Keratinocyte (primary cell): ENCODE measurements around the gene REG1B. TPM values are rescaled to one million over a fixed set of nuclear protein-coding genes. Genes with fewer than 3 reads are reported as not detected.
A peak's percentile ranks its signal among the peaks of the same experiment; 100 is the strongest.

Experiments
- DNase-seq: peaks from one replicate; pipeline ENCODE4 v3.0.0-alpha.2; 2011; ENCODE audit warnings: low read depth, missing footprints, low spot score
- FAIRE-seq: peaks from 2 replicates; lab custom pipeline; 2011; peaks lifted over from hg19 to GRCh38; lab: Jason Lieb, UNC
- H2AFZ ChIP-seq: 2 replicates; pipeline ENCODE4 v1.6.0; 2012; ENCODE audit warnings: low read length, control low read depth, inconsistent platforms; ENCODE audit not compliant: control insufficient read depth
- H3K27ac ChIP-seq: 2 replicates; pipeline ENCODE4 v1.5.1; 2011; ENCODE audit warnings: low read length; ENCODE audit not compliant: control insufficient read depth, insufficient read depth
- H3K27me3 ChIP-seq: 3 replicates; pipeline ENCODE4 v1.6.0; 2011; ENCODE audit warnings: low read length; ENCODE audit not compliant: control insufficient read depth, insufficient read depth; ENCODE audit errors: extremely low read depth
- H3K36me3 ChIP-seq, 2 experiments: 2 replicates in 1 of 2; 3 replicates in 1 of 2; pipeline ENCODE4 v1.5.1; 2011; ENCODE audit warnings: low read length in 2 of 2, mild to moderate bottlenecking in 1 of 2; ENCODE audit not compliant: control insufficient read depth in 2 of 2, insufficient read depth in 2 of 2; ENCODE audit errors: extremely low read depth in 1 of 2
- H3K4me1 ChIP-seq: 3 replicates; pipeline ENCODE4 v1.5.1; 2011; ENCODE audit warnings: low read length; ENCODE audit not compliant: control insufficient read depth, insufficient read depth; ENCODE audit errors: extremely low read depth
- H3K4me2 ChIP-seq: 3 replicates; pipeline ENCODE4 v1.6.0; 2011; ENCODE audit warnings: low read depth, low read length; ENCODE audit not compliant: control insufficient read depth, insufficient read depth; ENCODE audit errors: extremely low read depth
- H3K4me3 ChIP-seq, 3 experiments: fragments of 200-600 bp in 1 of 3; sonication (generic) in 1 of 3; 2 replicates in 2 of 3; 3 replicates in 1 of 3; pipeline ENCODE4 v1.5.1; 2011 to 2016; ENCODE audit warnings: low read length in 3 of 3, mild to moderate bottlenecking in 3 of 3, control low read depth in 2 of 3, inconsistent platforms in 1 of 3, low read depth in 1 of 3, mixed read lengths in 1 of 3, mixed run types in 1 of 3, moderate library complexity in 1 of 3; ENCODE audit not compliant: control insufficient read depth in 2 of 3, insufficient read depth in 2 of 3; ENCODE audit errors: extremely low read depth in 1 of 3
- H3K79me2 ChIP-seq: 2 replicates; pipeline ENCODE4 v1.6.0; 2012; ENCODE audit warnings: low read length; ENCODE audit not compliant: control insufficient read depth, insufficient read depth
- H3K9ac ChIP-seq: 3 replicates; pipeline ENCODE4 v1.6.0; 2011; ENCODE audit warnings: low read length; ENCODE audit not compliant: control insufficient read depth, insufficient read depth; ENCODE audit errors: extremely low read depth
- H3K9me1 ChIP-seq: 3 replicates; pipeline ENCODE4 v1.6.0; 2011; ENCODE audit warnings: low read length; ENCODE audit not compliant: control insufficient read depth, insufficient read depth; ENCODE audit errors: extremely low read depth
- H3K9me3 ChIP-seq: 2 replicates; pipeline ENCODE4 v1.5.1; 2012; ENCODE audit warnings: low read depth, low read length; ENCODE audit not compliant: control insufficient read depth
- H4K20me1 ChIP-seq: 3 replicates; pipeline ENCODE4 v1.6.0; 2011; ENCODE audit warnings: low read length; ENCODE audit not compliant: control insufficient read depth, insufficient read depth; ENCODE audit errors: extremely low read depth
- EZH2 ChIP-seq: IDR thresholded peaks from one replicate; pipeline ENCODE4 v1.6.1; 2012; ENCODE audit warnings: inconsistent platforms, mild to moderate bottlenecking, low read length, moderate library complexity
- dilution Hi-C: fragments of 300-500 bp; cut with MboI; formaldehyde crosslinking; loops from one replicate; pipeline ENCODE4 v1.7.0; 2020; ENCODE audit warnings: low sequenced_read_pairs; ENCODE audit not compliant: extremely low pct_ligation_motif_present
- polyA plus RNA-seq, 5 experiments: library from polyadenylated mRNA; depleted of rRNA in 3 of 5; stranded (reverse) in 3 of 5; stranded (forward) in 1 of 5; unstranded in 1 of 5; fragments of >200 nt; gene quantifications; 1 replicate in 1 of 5; 2 replicates in 3 of 5; 3 replicates in 1 of 5; pipeline versions ENCODE4 v1.2.1 to v1.2.3, GENCODE V29; 2011 to 2012; ENCODE audit warnings: missing spikeins in 2 of 5, low read depth in 1 of 5, low replicate concordance in 1 of 5
- TF ChIP-seq, protein P1 (sequence below), 3 experiments: IDR thresholded peaks in 1 of 3; conservative IDR thresholded peaks in 1 of 3; optimal IDR thresholded peaks in 1 of 3; 2 replicates in 2 of 3; 3 replicates in 1 of 3; pipeline versions ENCODE3 to v1.5.1; 2011; ENCODE audit warnings: low read length in 3 of 3, mild to moderate bottlenecking in 3 of 3, moderate library complexity in 2 of 3, control low read depth in 1 of 3, inconsistent platforms in 1 of 3; ENCODE audit not compliant: insufficient read depth in 2 of 3; ENCODE audit errors: extremely low read depth in 1 of 3

REG1B gene
- polyA plus RNA-seq, 1 donor (not counting 4 experiments of a cell fraction or from before 2014, with no cell fraction given) = not detected

DNA sequence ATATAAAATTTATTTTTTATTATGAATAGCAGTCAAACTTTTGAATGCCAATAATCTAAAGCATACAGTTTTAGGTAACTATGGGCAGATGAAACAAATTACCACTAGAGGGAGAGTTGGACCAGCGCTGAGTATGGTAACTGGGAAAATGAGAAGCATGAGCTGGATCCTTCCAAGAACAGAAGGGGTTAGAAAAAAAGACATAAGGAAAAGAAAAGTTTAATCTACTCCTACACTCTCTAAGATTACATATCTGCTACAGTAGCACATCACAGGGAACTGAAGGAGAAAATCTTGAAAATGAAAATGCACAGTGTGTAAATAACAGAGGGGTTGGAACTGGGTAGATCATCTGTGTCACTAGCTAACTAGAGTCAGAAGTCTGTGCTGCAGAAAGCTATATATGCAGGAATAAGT is 46.8 kb downstream of the REG1B start:
- peaks cover 3% of the 10 kb centered on the region for H3K9me3 ChIP-seq
- no peak overlapping the region for H2AFZ ChIP-seq
- no peaks in the 10 kb centered on the region for H3K27me3 ChIP-seq
- no peak overlapping the region for H3K4me3 ChIP-seq
- H3K36me3 ChIP-seq = no peaks in the 10 kb centered on the region
- no peak overlapping the region for H3K9ac ChIP-seq
- H3K4me1 ChIP-seq = no peaks in the 10 kb centered on the region
- no peak for TF ChIP-seq EZH2
- TF ChIP-seq, protein P1, sequence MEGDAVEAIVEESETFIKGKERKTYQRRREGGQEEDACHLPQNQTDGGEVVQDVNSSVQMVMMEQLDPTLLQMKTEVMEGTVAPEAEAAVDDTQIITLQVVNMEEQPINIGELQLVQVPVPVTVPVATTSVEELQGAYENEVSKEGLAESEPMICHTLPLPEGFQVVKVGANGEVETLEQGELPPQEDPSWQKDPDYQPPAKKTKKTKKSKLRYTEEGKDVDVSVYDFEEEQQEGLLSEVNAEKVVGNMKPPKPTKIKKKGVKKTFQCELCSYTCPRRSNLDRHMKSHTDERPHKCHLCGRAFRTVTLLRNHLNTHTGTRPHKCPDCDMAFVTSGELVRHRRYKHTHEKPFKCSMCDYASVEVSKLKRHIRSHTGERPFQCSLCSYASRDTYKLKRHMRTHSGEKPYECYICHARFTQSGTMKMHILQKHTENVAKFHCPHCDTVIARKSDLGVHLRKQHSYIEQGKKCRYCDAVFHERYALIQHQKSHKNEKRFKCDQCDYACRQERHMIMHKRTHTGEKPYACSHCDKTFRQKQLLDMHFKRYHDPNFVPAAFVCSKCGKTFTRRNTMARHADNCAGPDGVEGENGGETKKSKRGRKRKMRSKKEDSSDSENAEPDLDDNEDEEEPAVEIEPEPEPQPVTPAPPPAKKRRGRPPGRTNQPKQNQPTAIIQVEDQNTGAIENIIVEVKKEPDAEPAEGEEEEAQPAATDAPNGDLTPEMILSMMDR (optimal IDR thresholded peaks at IDR 0.05 in 1 of 3, IDR thresholded peaks at IDR 0.05 in 1 of 3, conservative IDR thresholded peaks at IDR 0.05 in 1 of 3; ENCODE audit: extremely low read depth in 1 of 3, insufficient read depth in 2 of 3, low read length in 3 of 3) = peak in 1 of 3 experiments; percentile 43
- no peaks in the 10 kb centered on the region for H3K79me2 ChIP-seq
- no peaks in the 10 kb centered on the region for H3K9me1 ChIP-seq
- H4K20me1 ChIP-seq = no peaks in the 10 kb centered on the region
- H3K27ac ChIP-seq = no peak overlapping the region
- DNase-seq (no peak), FAIRE-seq (no peak)
- dilution Hi-C loops = no loop called here
- H3K4me2 ChIP-seq = no peak overlapping the region

DNA sequence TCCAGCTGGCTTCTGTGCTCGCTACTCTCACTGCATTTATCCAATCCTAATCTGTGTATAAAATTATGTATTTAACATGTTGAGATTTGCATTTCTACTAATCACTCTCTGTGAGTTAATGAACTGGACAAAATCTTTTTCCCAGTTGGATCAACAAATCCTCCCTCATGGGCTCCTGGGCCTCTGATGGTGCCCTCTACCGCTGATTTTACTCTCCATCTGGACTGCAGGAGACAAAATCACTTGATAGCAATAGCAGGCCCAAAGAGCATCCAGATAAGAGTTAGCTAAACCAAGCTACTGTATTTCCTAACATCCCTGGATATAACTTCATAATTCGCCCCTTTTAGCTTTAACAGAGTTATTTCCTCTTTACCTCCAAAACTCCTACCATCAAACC is 47.8 kb downstream of the REG1B start:
- dilution Hi-C loops = no loop called here
- no peak for DNase-seq

More for the DNA sequence above, 47.8 kb downstream of the REG1B start:
- H2AFZ ChIP-seq = no peak overlapping the region
- H3K9me3 ChIP-seq = no peaks in the 10 kb centered on the region
- H3K4me1 ChIP-seq = no peaks in the 10 kb centered on the region
- H3K9ac ChIP-seq = no peak overlapping the region
- H3K27ac ChIP-seq = no peak overlapping the region
- H3K36me3 ChIP-seq = no peaks in the 10 kb centered on the region
- H3K79me2 ChIP-seq = no peaks in the 10 kb centered on the region
- H3K4me2 ChIP-seq = no peak overlapping the region
- H3K27me3 ChIP-seq = no peaks in the 10 kb centered on the region
- no peak for TF ChIP-seq EZH2
- TF ChIP-seq, protein P1 (optimal IDR thresholded peaks at IDR 0.05 in 1 of 3, IDR thresholded peaks at IDR 0.05 in 1 of 3, conservative IDR thresholded peaks at IDR 0.05 in 1 of 3; ENCODE audit: extremely low read depth in 1 of 3, insufficient read depth in 2 of 3, low read length in 3 of 3) = no peak
- FAIRE-seq = no peak
- H3K4me3 ChIP-seq = no peak overlapping the region
- no peaks in the 10 kb centered on the region for H3K9me1 ChIP-seq
- no peaks in the 10 kb centered on the region for H4K20me1 ChIP-seq

Other genes with a start within 250 kb of the REG1B start
- not detected in 3 replicates for gene REG3G, start 62.3 kb downstream of the REG1B start, polyA plus RNA-seq
- gene REG1A, start 32.5 kb upstream of the REG1B start, polyA plus RNA-seq = not detected in 3 replicates
- not detected in 3 replicates for gene REG3A, start 71.8 kb upstream of the REG1B start, polyA plus RNA-seq